Measurements from ENCODE around the gene BORCS5.

DNA sequence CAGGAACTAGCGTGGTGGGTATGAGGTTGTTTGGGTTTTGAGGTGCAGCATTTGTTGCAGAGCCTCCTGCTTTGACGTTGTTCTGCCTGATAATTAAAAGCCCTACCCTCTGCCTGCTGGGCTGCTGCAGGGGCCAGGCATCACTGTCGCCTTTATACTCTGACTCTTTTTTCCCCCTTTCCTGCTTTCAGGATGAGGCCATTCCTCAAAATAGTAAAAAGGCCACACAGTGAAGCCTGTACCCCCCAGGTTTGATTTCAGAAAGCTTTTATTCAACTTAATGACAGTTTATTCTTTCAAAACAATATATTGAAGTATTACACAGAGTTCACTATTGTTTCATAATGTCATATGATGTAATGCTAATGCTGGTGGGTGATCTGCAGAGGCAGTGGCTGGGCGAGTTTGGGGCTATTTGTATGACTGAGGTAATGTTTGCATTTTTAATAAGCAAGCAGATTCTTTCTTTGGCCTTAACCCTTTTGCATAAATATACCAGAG lies 9.1 kb downstream of the BORCS5 start:
- TF ChIP-seq, protein P1, sequence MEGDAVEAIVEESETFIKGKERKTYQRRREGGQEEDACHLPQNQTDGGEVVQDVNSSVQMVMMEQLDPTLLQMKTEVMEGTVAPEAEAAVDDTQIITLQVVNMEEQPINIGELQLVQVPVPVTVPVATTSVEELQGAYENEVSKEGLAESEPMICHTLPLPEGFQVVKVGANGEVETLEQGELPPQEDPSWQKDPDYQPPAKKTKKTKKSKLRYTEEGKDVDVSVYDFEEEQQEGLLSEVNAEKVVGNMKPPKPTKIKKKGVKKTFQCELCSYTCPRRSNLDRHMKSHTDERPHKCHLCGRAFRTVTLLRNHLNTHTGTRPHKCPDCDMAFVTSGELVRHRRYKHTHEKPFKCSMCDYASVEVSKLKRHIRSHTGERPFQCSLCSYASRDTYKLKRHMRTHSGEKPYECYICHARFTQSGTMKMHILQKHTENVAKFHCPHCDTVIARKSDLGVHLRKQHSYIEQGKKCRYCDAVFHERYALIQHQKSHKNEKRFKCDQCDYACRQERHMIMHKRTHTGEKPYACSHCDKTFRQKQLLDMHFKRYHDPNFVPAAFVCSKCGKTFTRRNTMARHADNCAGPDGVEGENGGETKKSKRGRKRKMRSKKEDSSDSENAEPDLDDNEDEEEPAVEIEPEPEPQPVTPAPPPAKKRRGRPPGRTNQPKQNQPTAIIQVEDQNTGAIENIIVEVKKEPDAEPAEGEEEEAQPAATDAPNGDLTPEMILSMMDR (IDR thresholded peaks at IDR 0.05; ENCODE audit: control extremely low read depth in 1 of 3, insufficient read depth in 1 of 3, low read depth in 1 of 3, low read length in 3 of 3): no peak
- TF ChIP-seq POLR2A (IDR thresholded peaks at IDR 0.05; ENCODE audit: control extremely low read depth in 1 of 2, low read depth in 2 of 2, low read length in 2 of 2): no peak
- no peak for TF ChIP-seq SIN3A (conservative IDR thresholded peaks at IDR 0.05 in 1 of 2, IDR thresholded peaks at IDR 0.05 in 1 of 2; ENCODE audit: low read depth in 1 of 2, low read length in 2 of 2)
- no peak for TF ChIP-seq TAF1 (IDR thresholded peaks at IDR 0.05; ENCODE audit: low read depth, low read length)
- no peak for TF ChIP-seq EZH2 (IDR thresholded peaks at IDR 0.05; ENCODE audit: low read depth, low read length, severe bottlenecking)
